ENCODE results near the gene ACD.

The ACD gene

DNA sequence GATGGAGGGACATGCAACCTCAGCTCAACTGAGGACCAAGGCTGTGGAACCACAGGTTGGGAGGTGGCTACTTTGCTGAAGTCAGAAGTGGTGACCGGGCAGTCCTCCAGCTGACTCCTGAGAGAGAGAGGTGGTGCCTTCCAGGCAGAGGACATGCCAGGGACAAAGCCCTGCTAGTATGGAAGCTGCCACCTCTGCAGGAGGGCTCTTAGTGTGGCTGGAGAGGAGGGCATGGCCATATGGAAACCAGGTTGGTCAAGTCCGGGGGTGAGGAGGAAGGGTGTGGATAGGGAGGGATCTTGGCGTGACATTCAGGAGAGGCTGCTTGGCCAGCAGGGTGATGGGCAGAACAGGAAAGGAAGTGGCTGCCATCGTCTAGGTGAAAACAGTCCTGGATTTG, 12.2 kb upstream of the ACD start:
- H3K36me3 Mint-ChIP-seq: no peaks in the 10 kb centered on the region
- H3K27ac Mint-ChIP-seq: no peak overlapping the region
- no peak overlapping the region for H3K4me3 Mint-ChIP-seq
- no peak for ATAC-seq (ENCODE audit: low read depth)
- DNase-seq (ENCODE audit: low spot score in 2 of 2): no peak
- H3K4me1 Mint-ChIP-seq: peaks cover 33% of the 10 kb centered on the region
- no peaks in the 10 kb centered on the region for H3K27me3 Mint-ChIP-seq
- no peaks in the 10 kb centered on the region for H3K9me3 Mint-ChIP-seq

DNA sequence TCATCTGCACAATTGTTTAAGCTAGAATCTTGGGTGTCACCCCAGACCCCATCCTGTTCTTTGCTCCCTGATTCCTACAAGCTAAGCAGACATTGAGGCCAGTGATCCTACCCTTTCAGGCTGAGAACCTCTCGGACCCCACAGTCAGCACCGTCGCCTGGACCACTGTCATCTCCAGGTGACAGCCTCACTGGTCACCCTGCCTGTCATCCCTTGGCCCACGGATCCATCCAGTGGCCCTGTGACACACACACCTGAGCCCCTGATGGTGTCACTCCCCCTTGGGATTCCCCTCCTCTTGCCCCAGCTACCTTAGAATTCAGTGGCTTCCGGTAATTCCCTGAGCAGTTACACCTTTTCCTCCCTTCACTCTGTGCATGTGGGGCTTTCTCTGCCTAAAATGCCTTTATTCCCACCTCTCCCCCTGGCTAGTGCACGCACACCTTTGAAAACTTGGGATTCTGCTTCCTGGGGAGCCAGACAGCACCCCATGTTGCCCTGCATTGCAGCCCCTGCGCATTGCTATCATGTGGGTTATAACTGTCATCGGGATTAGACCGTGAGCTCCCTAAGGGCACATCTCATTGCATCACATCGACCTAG, 9.5 kb upstream of the ACD start:
- Mint-ChIP-seq H3K4me1 (peaks cover 36% of the 10 kb centered on the region), H3K4me3 (peak overlapping the region; percentile 19), H3K27me3 (no peaks in the 10 kb centered on the region), H3K9me3 (no peaks in the 10 kb centered on the region), H3K36me3 (no peaks in the 10 kb centered on the region), H3K27ac (peak overlapping the region; percentile 25)
- ATAC-seq (ENCODE audit: low read depth) (no peak), DNase-seq (ENCODE audit: low spot score in 2 of 2) (no peak)

DNA sequence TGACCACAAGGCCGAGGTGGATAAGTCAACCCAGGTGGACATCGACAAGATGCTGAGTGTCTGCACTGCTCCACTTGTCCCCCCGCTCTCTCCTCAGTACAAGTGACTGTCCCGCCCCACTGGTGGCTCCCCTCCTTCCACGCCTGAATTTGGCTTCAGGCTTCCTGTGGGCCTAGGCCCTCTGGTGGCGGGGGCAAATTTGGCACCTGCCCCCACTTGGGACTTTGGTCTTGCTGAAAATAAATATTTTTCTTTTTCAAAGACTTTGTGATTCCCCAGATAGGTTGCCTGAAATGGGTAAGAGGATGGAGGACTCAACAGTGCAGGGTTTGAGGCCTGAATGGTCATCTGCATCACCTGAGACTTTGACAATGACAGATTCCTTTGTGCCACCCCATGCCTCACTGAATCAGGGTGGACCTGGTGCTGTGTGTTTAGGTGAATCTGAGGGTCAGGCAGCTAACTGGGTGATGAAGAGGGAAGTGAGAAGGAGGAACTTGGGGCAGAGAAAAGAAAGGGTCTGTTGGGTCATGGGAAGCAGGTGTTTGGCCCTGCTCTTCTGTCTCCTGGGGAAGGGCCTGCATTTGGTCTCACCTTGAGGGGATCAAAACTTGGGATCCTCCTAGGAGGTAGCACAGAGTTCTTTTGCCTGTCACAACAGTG, 8.6 kb upstream of the ACD start:
- H3K27ac Mint-ChIP-seq: peak overlapping the region; percentile 65
- DNase-seq (ENCODE audit: low spot score in 2 of 2) (no peak), ATAC-seq (ENCODE audit: low read depth) (peak; percentile 27)
- peaks cover 36% of the 10 kb centered on the region for H3K4me1 Mint-ChIP-seq
- H3K36me3 Mint-ChIP-seq: no peaks in the 10 kb centered on the region
- H3K9me3 Mint-ChIP-seq: no peaks in the 10 kb centered on the region
- no peaks in the 10 kb centered on the region for H3K27me3 Mint-ChIP-seq
- H3K4me3 Mint-ChIP-seq: peak overlapping the region; percentile 50

DNA sequence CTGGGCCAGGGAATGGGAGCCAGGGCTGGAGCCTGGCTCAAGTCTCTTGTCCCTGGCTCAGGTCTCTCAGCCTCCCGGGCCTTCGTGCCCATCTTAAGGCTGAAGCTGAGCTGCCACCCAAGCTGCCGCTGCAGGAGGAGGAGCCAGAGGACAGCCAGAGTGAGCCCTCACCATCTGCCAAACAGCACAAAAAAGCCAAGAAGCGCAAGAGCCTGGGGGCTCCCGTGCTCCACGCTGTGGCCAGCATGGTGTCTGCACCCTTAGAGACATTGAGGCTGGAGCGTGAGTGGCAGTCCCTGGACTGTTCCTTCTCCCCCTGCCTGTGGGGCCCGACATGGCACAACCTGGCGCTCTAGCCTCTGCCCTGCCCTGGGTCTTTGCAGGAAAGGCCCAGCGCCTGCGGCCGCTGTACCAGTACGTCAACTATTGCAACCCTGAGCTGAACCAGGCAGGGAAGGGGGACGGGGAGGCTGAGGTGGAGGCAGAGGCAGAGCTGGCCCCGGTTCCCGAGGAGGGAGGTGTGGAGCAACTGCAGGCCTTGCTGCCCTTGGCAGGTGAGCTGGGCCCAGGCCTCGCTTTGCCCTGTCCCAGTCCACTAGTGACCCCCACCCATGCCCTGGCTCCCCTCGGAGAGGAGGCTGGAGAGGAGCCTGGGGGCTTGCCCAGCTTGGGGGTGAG, 7.9 kb upstream of the ACD start:
- peak; percentile 74 to 77 for DNase-seq (ENCODE audit: low spot score in 2 of 2)
- Mint-ChIP-seq H3K4me3 (peak overlapping the region; percentile 91), H3K9me3 (no peaks in the 10 kb centered on the region), H3K27me3 (no peaks in the 10 kb centered on the region), H3K4me1 (peaks cover 36% of the 10 kb centered on the region), H3K27ac (peak overlapping the region; percentile 95), H3K36me3 (no peaks in the 10 kb centered on the region)
- ATAC-seq (ENCODE audit: low read depth): peak; percentile 79

DNA sequence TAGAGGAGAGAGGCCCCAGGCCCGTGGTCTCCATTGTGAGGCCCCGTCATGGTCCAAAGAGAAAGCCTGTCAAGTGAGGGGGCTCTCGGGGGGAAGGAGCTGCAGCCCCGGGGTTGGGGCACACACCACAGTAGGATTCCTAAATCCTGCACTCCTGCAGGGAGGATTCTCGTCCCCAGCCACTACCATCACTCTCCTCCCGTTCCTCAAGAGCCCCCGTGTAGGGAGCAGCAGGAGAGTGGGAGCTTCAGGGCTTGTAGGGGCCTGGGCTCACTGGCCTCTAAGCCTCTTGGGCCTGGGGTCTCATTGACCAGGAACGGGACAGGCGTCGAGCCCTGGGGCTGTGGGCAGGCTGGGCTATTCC, 7.4 kb upstream of the ACD start:
- no peak for ATAC-seq (ENCODE audit: low read depth)
- Mint-ChIP-seq H3K4me3 (peak overlapping the region; percentile 91), H3K4me1 (peaks cover 31% of the 10 kb centered on the region), H3K27ac (peak overlapping the region; percentile 95), H3K36me3 (no peaks in the 10 kb centered on the region), H3K27me3 (no peaks in the 10 kb centered on the region), H3K9me3 (no peaks in the 10 kb centered on the region)
- DNase-seq (ENCODE audit: low spot score in 2 of 2): no peak

DNA sequence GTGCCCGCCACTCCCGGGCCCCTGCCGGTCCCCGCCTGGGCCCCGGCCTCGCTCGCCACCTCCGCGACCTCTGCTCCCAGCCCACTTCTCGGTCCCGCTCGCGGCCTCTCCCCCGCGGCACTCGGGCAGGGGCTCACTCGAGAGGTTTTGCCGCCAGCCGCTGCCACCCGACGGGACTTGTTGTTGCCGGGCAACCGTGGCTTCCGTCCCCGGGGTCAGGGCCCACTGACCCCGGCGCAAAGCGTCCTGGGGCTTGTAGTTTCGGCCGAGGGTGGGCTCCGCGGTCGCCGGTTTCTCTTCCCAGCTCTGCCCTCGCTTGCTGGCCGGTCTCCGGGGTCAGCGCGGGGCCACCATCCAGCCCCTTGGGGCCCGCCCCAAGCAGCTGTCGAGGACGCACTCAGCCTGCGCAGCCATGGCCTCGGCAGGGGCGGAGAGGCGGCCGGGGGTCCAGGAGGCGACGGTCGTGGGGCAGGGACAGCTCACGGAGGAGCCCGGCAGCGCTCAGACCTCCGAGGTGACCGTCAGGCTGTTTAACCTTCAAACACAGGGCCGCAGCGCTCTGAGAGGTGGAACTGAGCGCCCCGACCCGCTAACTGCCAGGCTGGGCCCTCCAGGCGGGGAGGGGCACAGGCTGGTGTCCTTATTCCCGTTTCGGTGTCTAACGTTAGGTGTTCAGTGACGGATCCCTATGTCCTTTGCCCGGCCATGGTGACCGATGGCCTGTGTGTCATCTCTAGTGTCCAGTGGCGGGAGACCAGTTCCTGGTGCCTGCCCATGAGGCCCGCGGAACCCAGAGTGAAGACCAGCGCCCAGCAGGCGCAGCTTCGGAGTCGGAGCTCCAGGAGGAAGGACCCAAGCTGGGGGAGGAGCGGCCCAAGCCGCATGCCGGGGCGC, 6.7 kb upstream of the ACD start, which contains the start of the genes C16orf86 and ENKD1:
C16orf86 (plus strand) TSS at position 256 of the 894 bp plus-strand sequence; CDS start at position 413, 157 bp downstream.
ENKD1 (minus strand) TSS at position 192 of the 894 bp plus-strand sequence. CDS start 308 bp downstream, outside the sequence.
- Mint-ChIP-seq H3K27me3 (no peaks in the 10 kb centered on the region), H3K9me3 (no peaks in the 10 kb centered on the region), H3K36me3 (no peaks in the 10 kb centered on the region), H3K4me1 (peaks cover 29% of the 10 kb centered on the region), H3K4me3 (peak within 1 kb of the TSS; percentile 91), H3K27ac (peak within 1 kb of the TSS; percentile 95)
- DNase-seq (ENCODE audit: low spot score in 2 of 2) (peak; percentile 76 to 78), ATAC-seq (ENCODE audit: low read depth) (peak; percentile 72)

DNA sequence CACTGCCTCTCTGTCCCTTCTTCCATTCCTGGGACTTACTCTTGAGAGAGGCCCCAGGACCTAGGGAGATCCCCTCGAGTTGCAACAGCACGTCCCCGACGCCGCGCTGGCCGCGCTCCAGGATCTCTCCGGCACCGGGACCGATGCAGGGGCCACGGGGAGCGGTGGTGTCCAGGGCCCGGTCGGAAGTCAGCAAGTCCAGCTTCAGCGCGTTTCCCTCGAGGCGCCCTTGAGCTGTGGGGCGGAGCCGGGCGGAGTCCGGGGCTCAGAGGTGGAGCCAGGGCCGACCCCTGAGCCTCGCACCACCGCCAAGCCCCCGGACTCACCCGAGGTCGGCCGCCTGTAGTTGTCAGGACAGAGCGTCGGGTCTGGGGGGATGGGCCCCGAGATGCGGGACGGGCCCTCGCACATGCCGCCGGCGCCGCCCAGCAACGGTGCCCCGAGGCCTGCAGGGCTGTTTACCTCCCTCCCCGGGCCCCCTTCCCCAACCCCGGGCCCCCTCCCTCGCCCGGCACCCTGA, 6.0 kb upstream of the ACD start:
- ATAC-seq (ENCODE audit: low read depth) (no peak), DNase-seq (ENCODE audit: low spot score in 2 of 2) (no peak)
- Mint-ChIP-seq H3K36me3 (no peaks in the 10 kb centered on the region), H3K4me1 (peaks cover 34% of the 10 kb centered on the region), H3K9me3 (no peaks in the 10 kb centered on the region), H3K27ac (peak overlapping the region; percentile 95), H3K4me3 (peak overlapping the region; percentile 66), H3K27me3 (no peaks in the 10 kb centered on the region)

DNA sequence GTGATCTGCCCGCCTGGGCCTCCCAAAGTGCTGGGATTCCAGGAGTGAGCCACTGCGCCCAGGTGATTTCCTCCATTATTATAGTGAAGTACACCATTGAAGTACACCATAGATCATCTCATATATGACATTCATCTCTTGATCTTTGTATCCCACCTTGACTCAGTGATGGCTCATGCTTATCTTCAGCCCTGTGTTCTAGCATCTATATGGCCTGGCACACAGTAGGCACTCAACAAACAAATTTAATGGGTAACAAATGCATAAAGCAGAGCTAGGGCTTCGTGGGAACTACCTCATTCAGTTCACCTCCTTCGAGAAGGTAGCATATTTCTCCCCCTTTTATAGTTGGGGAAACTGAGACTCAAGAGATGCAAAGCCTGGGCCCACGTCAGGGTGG, 5.5 kb upstream of the ACD start:
- Mint-ChIP-seq H3K27ac (peak overlapping the region; percentile 62), H3K4me3 (peak overlapping the region; percentile 66), H3K9me3 (no peaks in the 10 kb centered on the region), H3K27me3 (no peaks in the 10 kb centered on the region), H3K36me3 (no peaks in the 10 kb centered on the region), H3K4me1 (peaks cover 36% of the 10 kb centered on the region)
- DNase-seq (ENCODE audit: low spot score in 2 of 2) (no peak), ATAC-seq (ENCODE audit: low read depth) (no peak)

DNA sequence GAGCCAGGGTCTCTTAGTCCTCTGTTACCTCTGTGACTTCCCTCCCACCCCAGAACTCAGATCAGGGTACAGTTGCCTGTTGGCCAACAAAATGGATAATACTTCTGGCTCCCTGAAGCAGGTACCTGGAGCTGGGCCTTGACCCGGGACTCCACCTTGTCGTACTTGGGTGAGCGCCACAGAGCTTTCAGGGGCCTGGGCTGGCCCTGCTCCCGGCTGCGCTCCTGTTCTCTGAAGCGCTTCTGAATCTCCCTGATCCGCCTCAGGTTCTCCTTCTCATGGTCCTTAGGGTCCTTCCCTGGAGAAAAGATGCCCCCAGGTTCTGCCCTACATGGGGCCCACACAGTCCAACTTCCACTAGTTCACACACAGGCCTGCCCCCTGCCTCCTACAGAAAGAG, 4.8 kb upstream of the ACD start:
- Mint-ChIP-seq H3K4me3 (no peak overlapping the region), H3K36me3 (no peaks in the 10 kb centered on the region), H3K4me1 (peaks cover 35% of the 10 kb centered on the region), H3K9me3 (no peaks in the 10 kb centered on the region), H3K27me3 (no peaks in the 10 kb centered on the region), H3K27ac (no peak overlapping the region)
- no peak for ATAC-seq (ENCODE audit: low read depth)
- no peak for DNase-seq (ENCODE audit: low spot score in 2 of 2)

DNA sequence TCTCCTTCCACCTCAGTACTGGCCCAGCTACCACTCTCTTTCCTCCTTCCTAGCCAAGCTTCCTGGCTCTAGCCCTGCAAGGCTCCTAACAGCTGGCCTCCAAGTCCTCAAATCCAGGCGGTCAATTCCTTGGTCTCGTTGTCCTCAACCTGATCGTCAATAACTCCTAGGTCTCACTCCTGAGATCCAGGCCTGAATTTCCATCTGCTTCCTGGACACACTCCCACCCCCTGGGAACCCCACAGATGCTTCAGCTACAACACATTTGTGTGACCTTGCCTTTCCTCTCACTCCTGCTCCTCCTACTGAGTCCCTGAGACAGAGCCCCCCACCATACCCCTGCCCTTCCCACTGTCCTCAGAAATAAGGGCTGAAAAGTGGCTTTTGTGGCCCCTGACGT, 4.2 kb upstream of the ACD start:
- no peaks in the 10 kb centered on the region for H3K9me3 Mint-ChIP-seq
- peaks cover 34% of the 10 kb centered on the region for H3K4me1 Mint-ChIP-seq
- no peak overlapping the region for H3K27ac Mint-ChIP-seq
- no peak for DNase-seq (ENCODE audit: low spot score in 2 of 2)
- no peaks in the 10 kb centered on the region for H3K36me3 Mint-ChIP-seq
- H3K4me3 Mint-ChIP-seq: no peak overlapping the region
- no peaks in the 10 kb centered on the region for H3K27me3 Mint-ChIP-seq
- no peak for ATAC-seq (ENCODE audit: low read depth)

DNA sequence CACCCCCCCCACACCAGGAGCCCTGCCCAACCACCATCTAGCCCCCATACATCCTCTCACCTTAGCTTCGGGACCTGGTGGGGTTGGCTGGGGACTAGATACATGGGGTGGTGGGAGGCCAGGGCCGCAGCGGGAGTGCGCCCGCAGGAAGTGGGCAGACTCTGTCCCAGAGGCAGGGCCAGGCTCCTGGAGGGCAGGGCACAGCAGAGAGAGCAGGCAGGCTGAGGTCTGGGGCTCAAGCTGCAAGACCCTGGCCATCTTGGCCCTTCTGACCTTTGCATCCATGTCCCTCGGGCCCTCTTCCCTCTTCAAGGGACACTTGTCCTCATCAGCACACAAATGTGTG, 3.8 kb upstream of the ACD start:
- ATAC-seq (ENCODE audit: low read depth) (no peak), DNase-seq (ENCODE audit: low spot score in 2 of 2) (no peak)
- Mint-ChIP-seq H3K27me3 (no peaks in the 10 kb centered on the region), H3K36me3 (no peaks in the 10 kb centered on the region), H3K27ac (no peak overlapping the region), H3K4me3 (no peak overlapping the region), H3K9me3 (no peaks in the 10 kb centered on the region), H3K4me1 (peaks cover 35% of the 10 kb centered on the region)

DNA sequence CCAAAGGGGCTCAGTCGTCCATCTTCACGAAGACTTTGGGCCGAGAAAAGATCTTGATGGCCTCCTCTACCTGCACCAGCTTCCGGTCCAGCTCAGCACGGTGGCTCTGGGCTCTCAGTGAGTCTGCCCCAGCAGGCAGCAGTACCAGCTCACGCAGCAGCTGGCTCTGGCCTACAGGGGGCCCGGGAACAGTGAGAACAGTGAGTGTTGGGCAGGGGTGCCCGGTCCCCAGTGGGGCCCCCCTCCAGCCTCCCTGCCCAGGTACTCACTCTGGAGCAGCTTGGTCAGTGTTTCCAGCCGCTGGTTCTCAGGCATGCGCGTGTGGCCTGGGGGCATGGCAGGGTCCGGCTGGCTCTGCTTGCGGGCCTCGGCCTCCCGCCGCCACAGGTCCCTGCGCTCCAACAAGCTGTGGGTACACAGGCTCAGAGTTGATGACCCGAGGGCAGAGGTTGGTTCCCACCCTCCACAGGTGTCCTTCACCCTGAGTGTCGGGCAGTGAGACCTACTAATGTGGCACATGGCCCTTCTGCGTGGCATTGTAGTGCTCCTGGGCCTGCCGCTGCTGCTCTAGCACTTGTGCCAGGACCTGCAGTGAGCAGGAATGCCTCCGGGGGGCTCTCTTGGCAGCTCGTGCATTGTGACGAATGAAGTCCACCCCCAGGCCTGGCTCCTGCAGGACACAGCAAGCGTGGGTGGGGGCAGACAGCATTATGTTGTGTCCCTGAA, 3.3 kb upstream of the ACD start:
- no peak for DNase-seq (ENCODE audit: low spot score in 2 of 2)
- H3K4me1 Mint-ChIP-seq: peaks cover 33% of the 10 kb centered on the region
- no peaks in the 10 kb centered on the region for H3K36me3 Mint-ChIP-seq
- H3K27ac Mint-ChIP-seq: no peak overlapping the region
- no peak overlapping the region for H3K4me3 Mint-ChIP-seq
- H3K27me3 Mint-ChIP-seq: no peaks in the 10 kb centered on the region
- no peak for ATAC-seq (ENCODE audit: low read depth)
- no peaks in the 10 kb centered on the region for H3K9me3 Mint-ChIP-seq

DNA sequence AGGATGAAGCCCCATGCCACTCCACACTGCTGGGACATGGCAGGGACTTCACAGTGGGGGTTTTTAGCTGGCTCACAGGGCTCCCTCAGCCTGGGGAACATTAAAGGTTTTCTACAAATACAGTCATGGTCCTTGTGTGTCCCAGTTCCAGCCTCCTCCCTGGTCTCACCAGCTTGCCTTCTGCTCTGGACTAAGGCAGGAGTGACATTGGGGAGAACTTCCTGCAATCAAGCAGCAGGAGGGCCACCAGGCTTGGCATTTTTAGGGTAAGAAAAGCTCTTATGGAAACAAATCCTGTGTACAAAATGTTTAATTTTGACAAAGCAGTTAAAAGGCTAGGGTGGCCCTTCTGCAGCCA, 2.6 kb upstream of the ACD start:
- DNase-seq (ENCODE audit: low spot score in 2 of 2) (no peak), ATAC-seq (ENCODE audit: low read depth) (no peak)
- no peaks in the 10 kb centered on the region for H3K9me3 Mint-ChIP-seq
- peaks cover 3% of the 10 kb centered on the region for H3K36me3 Mint-ChIP-seq
- H3K4me1 Mint-ChIP-seq: peaks cover 31% of the 10 kb centered on the region
- H3K27ac Mint-ChIP-seq: no peak overlapping the region
- no peak overlapping the region for H3K4me3 Mint-ChIP-seq
- no peaks in the 10 kb centered on the region for H3K27me3 Mint-ChIP-seq
